Measurements from ENCODE around the gene FSD1.

The FSD1 gene

DNA sequence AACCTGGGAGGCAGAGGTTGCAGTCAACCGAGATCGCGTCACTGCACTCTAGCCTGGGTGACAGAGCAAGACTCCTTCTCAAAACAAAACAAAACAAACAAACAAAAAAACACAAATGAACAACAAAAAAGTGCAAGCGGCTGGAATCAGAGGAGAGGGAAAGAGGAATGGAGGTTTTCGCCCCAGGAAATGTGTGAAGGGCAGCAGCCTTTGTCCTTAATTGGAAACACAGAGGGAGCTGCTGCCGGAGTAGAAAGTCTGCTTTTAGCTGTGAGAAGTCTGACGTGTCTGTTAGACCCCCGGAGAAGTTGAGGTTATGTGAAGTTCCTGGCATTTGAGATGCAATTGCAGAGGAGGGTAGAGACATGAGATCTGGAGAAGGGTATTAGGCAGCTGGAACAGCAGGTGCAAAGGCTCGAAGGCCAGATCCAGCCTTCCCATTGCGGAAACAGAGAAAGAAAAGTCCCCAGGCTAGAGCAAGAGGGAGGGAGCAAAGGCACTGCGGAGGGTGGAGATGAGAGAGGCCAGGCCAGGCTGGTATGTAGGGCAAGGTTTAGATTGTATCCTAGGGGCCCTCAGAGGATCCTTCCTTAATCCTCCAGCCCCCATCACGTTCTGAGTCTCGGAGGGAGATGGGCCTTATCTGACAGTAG is 2.7 kb upstream of the FSD1 start:
- 58 to 63% methylated on average over 5 to 9 of the region's 13 CpGs for WGBS, 2 experiments (ENCODE audit: insufficient coverage in 2 of 2)
- H3K27ac ChIP-seq (ENCODE audit: low read depth, low read length, severe bottlenecking) = no peak overlapping the region

GRCh38 chr19:4302243-4302640 is 2.2 kb upstream of the FSD1 start, which contains the start of gene TMIGD2:
Gene TMIGD2, minus strand, starts transcription at chr19:4302389. Its CDS starts 4 bp downstream, at chr19:4302385.
- 81 to 88% methylated on average over 7 of the region's 8 CpGs for WGBS, 2 experiments (ENCODE audit: insufficient coverage in 2 of 2)
- peaks cover 7% of the 10 kb centered on the region for H3K36me3 ChIP-seq (ENCODE audit: control insufficient read depth, insufficient read depth, low read length)
- H3K9me3 ChIP-seq (ENCODE audit: control insufficient read depth, low read length) = no peaks in the 10 kb centered on the region
- H3K4me1 ChIP-seq (ENCODE audit: control insufficient read depth, insufficient read depth, low read length, poor library complexity, severe bottlenecking) = no peaks in the 10 kb centered on the region
- no peak within 1 kb of the TSS for H3K4me3 ChIP-seq (ENCODE audit: extremely low read depth, insufficient read depth, low read length, poor library complexity, severe bottlenecking)
- H3K27ac ChIP-seq (ENCODE audit: low read depth, low read length, severe bottlenecking) = no peak within 1 kb of the TSS

More for the DNA sequence above, 2.7 kb upstream of the FSD1 start:
- no peaks in the 10 kb centered on the region for H3K9me3 ChIP-seq (ENCODE audit: control insufficient read depth, low read length)
- no peaks in the 10 kb centered on the region for H3K4me1 ChIP-seq (ENCODE audit: control insufficient read depth, insufficient read depth, low read length, poor library complexity, severe bottlenecking)
- peaks cover 1% of the 10 kb centered on the region for H3K36me3 ChIP-seq (ENCODE audit: control insufficient read depth, insufficient read depth, low read length)
- no peak overlapping the region for H3K4me3 ChIP-seq (ENCODE audit: extremely low read depth, insufficient read depth, low read length, poor library complexity, severe bottlenecking)

DNA sequence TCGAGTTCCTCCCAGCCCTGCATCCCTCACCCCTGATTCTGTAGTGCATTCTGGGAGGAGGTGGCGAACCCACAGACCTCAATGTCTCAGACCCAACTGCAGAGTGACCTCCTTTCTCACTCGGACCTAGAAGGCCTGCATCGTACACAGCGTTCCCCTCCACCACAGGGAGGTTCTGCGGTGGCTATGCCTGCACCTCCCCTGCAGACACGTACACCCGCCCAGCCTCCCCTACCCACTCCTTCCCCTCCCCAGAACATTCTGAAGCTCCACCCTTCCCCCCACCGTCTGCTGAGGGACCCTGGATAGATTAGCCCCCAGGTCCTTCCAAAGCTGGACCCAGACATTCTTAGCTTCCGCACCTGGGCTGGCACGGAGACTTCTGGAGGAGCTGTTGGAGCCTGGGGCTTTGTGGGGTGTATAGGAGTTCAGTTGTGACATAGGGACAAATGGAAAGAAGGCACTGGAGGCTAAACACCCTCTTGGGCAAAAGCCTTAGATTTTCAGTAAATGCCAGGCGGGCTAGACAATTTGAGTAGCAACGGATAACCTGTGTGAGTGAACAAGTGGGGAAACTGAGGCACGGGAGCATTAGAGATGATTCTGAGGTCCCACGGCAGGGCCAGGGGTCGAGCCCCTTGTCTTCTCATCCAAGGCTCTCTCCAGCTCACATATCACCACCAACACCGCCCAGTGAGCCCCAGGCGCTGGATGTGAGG is 420 bp upstream of the FSD1 start:
- 75 to 87% methylated on average over 12 to 13 of the region's 18 CpGs for WGBS, 2 experiments (ENCODE audit: insufficient coverage in 2 of 2)
- no peaks in the 10 kb centered on the region for H3K9me3 ChIP-seq (ENCODE audit: control insufficient read depth, low read length)
- no peaks in the 10 kb centered on the region for H3K4me1 ChIP-seq (ENCODE audit: control insufficient read depth, insufficient read depth, low read length, poor library complexity, severe bottlenecking)
- peaks cover 14% of the 10 kb centered on the region for H3K36me3 ChIP-seq (ENCODE audit: control insufficient read depth, insufficient read depth, low read length)
- H3K4me3 ChIP-seq (ENCODE audit: extremely low read depth, insufficient read depth, low read length, poor library complexity, severe bottlenecking) = peak overlapping the region; percentile 44
- H3K27ac ChIP-seq (ENCODE audit: low read depth, low read length, severe bottlenecking) = no peak overlapping the region

GRCh38 chr19:4305257-4305612 is 837 bp downstream of the FSD1 start:
- peak overlapping the region; percentile 44 for H3K4me3 ChIP-seq (ENCODE audit: extremely low read depth, insufficient read depth, low read length, poor library complexity, severe bottlenecking)
- no peaks in the 10 kb centered on the region for H3K4me1 ChIP-seq (ENCODE audit: control insufficient read depth, insufficient read depth, low read length, poor library complexity, severe bottlenecking)
- H3K9me3 ChIP-seq (ENCODE audit: control insufficient read depth, low read length) = no peaks in the 10 kb centered on the region
- H3K36me3 ChIP-seq (ENCODE audit: control insufficient read depth, insufficient read depth, low read length) = peaks cover 24% of the 10 kb centered on the region
- WGBS, 2 experiments (ENCODE audit: insufficient coverage in 2 of 2) = 90 to 98% methylated on average over 6 of the region's 7 CpGs
- H3K27ac ChIP-seq (ENCODE audit: low read depth, low read length, severe bottlenecking) = no peak overlapping the region

GRCh38 chr19:4305659-4306058 is 1.3 kb downstream of the FSD1 start:
- Histone ChIP-seq H3K36me3 (ENCODE audit: control insufficient read depth, insufficient read depth, low read length) (peaks cover 29% of the 10 kb centered on the region), H3K27ac (ENCODE audit: low read depth, low read length, severe bottlenecking) (no peak overlapping the region), H3K9me3 (ENCODE audit: control insufficient read depth, low read length) (no peaks in the 10 kb centered on the region), H3K4me3 (ENCODE audit: extremely low read depth, insufficient read depth, low read length, poor library complexity, severe bottlenecking) (peak overlapping the region; percentile 44), H3K4me1 (ENCODE audit: control insufficient read depth, insufficient read depth, low read length, poor library complexity, severe bottlenecking) (no peaks in the 10 kb centered on the region)
- 94 to 95% methylated on average over 15 to 16 of the region's 16 CpGs for WGBS, 2 experiments (ENCODE audit: insufficient coverage in 2 of 2)

- H3K4me1 ChIP-seq (ENCODE audit: control insufficient read depth, insufficient read depth, low read length, poor library complexity, severe bottlenecking) = no peaks in the 10 kb centered on the region
- no peak overlapping the region for H3K4me3 ChIP-seq (ENCODE audit: extremely low read depth, insufficient read depth, low read length, poor library complexity, severe bottlenecking)
- H3K27ac ChIP-seq (ENCODE audit: low read depth, low read length, severe bottlenecking) = no peak overlapping the region
- 95 to 98% methylated on average over 20 to 22 of the region's 22 CpGs for WGBS, 2 experiments (ENCODE audit: insufficient coverage in 2 of 2)
- no peaks in the 10 kb centered on the region for H3K9me3 ChIP-seq (ENCODE audit: control insufficient read depth, low read length)
- peaks cover 50% of the 10 kb centered on the region for H3K36me3 ChIP-seq (ENCODE audit: control insufficient read depth, insufficient read depth, low read length)
These were observed 6.1 kb downstream of the FSD1 start for GRCh38 chr19:4310247-4311121.

DNA sequence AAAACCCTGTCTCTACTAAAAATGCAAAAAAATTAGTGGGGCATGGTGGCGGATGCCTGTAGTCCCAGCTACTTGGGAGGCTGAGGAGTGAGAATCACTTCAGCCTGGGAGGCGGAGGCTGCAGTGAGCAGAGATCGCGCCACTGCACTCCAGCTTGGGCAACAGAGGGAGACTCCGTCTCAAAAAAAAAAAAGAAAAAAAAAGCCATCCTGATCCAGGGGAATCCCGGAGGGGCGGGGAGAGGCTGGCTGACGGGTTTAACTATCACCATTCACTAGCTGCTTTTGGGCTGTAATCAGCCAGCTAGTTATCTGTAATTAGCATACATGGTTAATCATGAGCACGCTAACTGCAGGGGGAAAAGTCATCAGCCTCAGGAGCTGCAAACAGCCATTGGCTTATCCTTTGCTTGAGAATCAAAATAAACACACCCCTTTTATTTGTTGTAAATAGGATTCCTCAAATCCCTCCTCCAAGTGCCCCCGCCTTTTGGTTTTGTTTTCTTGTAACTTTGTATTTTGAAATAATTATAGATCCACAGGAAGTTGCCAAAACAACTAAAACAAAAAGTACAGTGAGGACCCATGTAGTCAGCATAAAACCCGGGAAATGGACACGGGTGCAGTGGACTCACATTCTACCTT is 9.6 kb downstream of the FSD1 start:
- Histone ChIP-seq H3K9me3 (ENCODE audit: control insufficient read depth, low read length) (no peaks in the 10 kb centered on the region), H3K36me3 (ENCODE audit: control insufficient read depth, insufficient read depth, low read length) (peaks cover 63% of the 10 kb centered on the region), H3K27ac (ENCODE audit: low read depth, low read length, severe bottlenecking) (no peak overlapping the region), H3K4me1 (ENCODE audit: control insufficient read depth, insufficient read depth, low read length, poor library complexity, severe bottlenecking) (no peaks in the 10 kb centered on the region), H3K4me3 (ENCODE audit: extremely low read depth, insufficient read depth, low read length, poor library complexity, severe bottlenecking) (no peak overlapping the region)
- WGBS, 2 experiments (ENCODE audit: insufficient coverage in 2 of 2) = 94 to 95% methylated on average over 9 of the region's 12 CpGs

DNA sequence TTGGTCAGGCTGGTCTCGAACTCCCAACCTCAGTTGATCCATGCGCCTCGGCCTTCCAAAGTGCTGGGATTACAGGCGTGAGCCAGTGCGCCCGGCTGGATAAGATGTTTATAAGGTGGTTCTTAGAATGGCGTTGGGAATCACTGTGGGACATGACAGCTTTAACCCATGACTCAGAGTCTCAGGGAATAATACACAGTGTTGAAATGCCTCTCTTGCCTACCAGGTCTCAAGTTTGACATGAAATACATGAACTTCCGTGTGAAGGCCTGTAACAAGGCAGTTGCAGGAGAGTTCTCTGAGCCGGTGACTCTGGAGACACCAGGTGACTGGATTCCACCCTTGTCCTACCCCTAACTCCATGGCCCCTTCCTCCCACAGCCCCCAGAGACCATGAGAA is 12.6 kb downstream of the FSD1 start:
- no peaks in the 10 kb centered on the region for H3K4me1 ChIP-seq (ENCODE audit: control insufficient read depth, insufficient read depth, low read length, poor library complexity, severe bottlenecking)
- peaks cover 40% of the 10 kb centered on the region for H3K36me3 ChIP-seq (ENCODE audit: control insufficient read depth, insufficient read depth, low read length)
- no peak overlapping the region for H3K27ac ChIP-seq (ENCODE audit: low read depth, low read length, severe bottlenecking)
- 90 to 99% methylated on average over 9 of the region's 9 CpGs for WGBS, 2 experiments (ENCODE audit: insufficient coverage in 2 of 2)
- peaks cover 9% of the 10 kb centered on the region for H3K9me3 ChIP-seq (ENCODE audit: control insufficient read depth, low read length)
- H3K4me3 ChIP-seq (ENCODE audit: extremely low read depth, insufficient read depth, low read length, poor library complexity, severe bottlenecking) = no peak overlapping the region

GRCh38 chr19:4318460-4318859 is 14.1 kb downstream of the FSD1 start:
- Histone ChIP-seq H3K27ac (ENCODE audit: low read depth, low read length, severe bottlenecking) (no peak overlapping the region), H3K4me1 (ENCODE audit: control insufficient read depth, insufficient read depth, low read length, poor library complexity, severe bottlenecking) (no peaks in the 10 kb centered on the region), H3K9me3 (ENCODE audit: control insufficient read depth, low read length) (peaks cover 9% of the 10 kb centered on the region), H3K4me3 (ENCODE audit: extremely low read depth, insufficient read depth, low read length, poor library complexity, severe bottlenecking) (no peak overlapping the region), H3K36me3 (ENCODE audit: control insufficient read depth, insufficient read depth, low read length) (peaks cover 32% of the 10 kb centered on the region)
- WGBS, 2 experiments (ENCODE audit: insufficient coverage in 2 of 2) = 94 to 96% methylated on average over 4 of the region's 7 CpGs

DNA sequence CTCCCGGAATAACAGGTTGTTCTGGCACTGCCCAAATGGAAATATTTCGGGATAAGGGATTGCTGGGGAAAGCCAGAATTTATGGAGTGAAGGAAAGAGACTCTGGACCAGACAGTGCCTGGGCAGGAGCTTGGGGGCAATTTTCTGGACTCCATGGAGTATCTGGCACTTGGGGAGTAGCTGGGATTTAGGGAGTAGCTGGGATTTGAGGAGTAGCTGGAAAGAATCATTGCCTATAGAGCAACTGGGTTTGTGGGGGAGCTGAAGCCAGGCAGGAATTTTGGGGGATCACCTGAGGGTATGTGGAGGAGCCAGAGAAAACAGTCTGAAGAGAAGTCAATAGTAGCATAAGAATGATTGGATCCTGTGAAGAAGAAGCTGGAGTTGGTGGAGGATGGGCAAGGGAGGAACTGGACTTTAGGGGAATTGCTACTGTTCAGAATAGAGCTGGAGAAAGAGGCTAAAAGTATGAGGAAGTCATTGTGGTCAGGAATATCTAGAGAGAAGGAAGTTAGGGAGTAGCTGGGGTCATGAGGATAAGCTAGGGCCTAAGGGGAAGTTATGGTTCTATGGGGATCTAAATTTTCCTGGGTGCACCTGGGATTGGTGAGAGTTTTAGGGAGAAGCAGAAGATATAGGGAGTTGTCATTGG is 14.8 kb downstream of the FSD1 start:
- no peak overlapping the region for H3K4me3 ChIP-seq (ENCODE audit: extremely low read depth, insufficient read depth, low read length, poor library complexity, severe bottlenecking)
- peaks cover 32% of the 10 kb centered on the region for H3K36me3 ChIP-seq (ENCODE audit: control insufficient read depth, insufficient read depth, low read length)
- H3K9me3 ChIP-seq (ENCODE audit: control insufficient read depth, low read length) = peaks cover 9% of the 10 kb centered on the region
- 97 to 100% methylated on average over 2 of the region's 2 CpGs for WGBS, 2 experiments (ENCODE audit: insufficient coverage in 2 of 2)
- no peak overlapping the region for H3K27ac ChIP-seq (ENCODE audit: low read depth, low read length, severe bottlenecking)
- H3K4me1 ChIP-seq (ENCODE audit: control insufficient read depth, insufficient read depth, low read length, poor library complexity, severe bottlenecking) = no peaks in the 10 kb centered on the region

Data from mesodermal cell (in vitro differentiated cells).